ENCODE data around the gene NFILZ. TPM values are rescaled to one million over a fixed set of nuclear protein-coding genes. Genes with fewer than 3 reads are reported as not detected.
A peak's percentile ranks its signal among the peaks of the same experiment; 100 is the strongest.
"Not testable (repeated sequence)": the region's sequence is repeated elsewhere in the genome, so short reads cannot be mapped to it uniquely, and the experiment has no call there.

NFILZ gene
- total RNA-seq, 2 donors from 2014 or later: not detected

DNA sequence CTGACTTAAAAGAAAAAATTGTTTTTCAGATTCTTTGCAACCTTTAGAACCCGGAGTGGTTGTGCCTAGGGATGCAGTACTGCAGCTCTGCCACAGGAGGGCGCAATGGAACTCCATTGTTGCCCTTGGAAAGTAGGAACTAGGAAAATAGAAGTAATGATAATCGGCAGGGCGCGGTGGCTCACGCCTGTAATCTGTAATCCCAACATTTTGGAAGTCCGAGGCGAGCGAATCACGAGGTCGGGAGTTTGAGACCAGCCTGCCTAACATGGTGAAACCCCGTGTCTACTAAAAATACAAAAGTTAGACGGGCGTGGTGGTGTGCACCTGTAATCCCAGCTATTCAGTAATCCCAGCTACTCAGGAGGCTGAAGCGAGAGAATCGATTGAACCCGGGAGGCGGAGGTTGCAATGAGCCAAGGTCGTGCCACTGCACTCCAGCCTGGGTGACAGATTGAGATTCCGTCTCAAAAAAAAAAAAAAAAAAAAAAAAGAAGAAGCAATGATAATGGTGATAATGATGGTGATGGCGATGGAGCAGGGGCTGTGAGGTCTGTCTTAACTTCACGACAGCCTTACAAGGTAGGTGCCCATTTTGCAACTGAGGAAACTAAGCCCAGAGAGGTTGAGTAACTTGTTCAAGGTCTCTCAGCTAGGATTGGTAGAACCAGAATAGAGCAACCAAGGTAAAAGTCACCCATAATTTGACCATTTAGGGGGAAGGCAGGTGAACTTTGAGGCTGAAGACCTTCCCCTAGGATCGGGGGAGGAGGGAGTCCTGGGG is 14.4 kb upstream of the NFILZ start:
- H3K36me3 ChIP-seq (ENCODE audit: control insufficient read depth, insufficient read depth, low read length): no peaks in the 10 kb centered on the region
- no peak overlapping the region for H3K9ac ChIP-seq (ENCODE audit: extremely low read depth, low read length, poor library complexity, severe bottlenecking)
- no peaks in the 10 kb centered on the region for H3K9me3 ChIP-seq (ENCODE audit: control insufficient read depth, low read length)
- Mint-ChIP-seq H3K27ac (no peak overlapping the region), H3K36me3 (ENCODE audit: low read depth) (no peaks in the 10 kb centered on the region), H3K27me3 (ENCODE audit: insufficient read depth) (peaks cover 5% of the 10 kb centered on the region), H3K9me3 (no peaks in the 10 kb centered on the region), H3K4me3 (no peak overlapping the region), H3K4me1 (peaks cover 3% of the 10 kb centered on the region)
- no peak overlapping the region for H3K27ac ChIP-seq (ENCODE audit: low read depth, low read length)
- peak; percentile 90 for DNase-seq
- H3K4me3 ChIP-seq (ENCODE audit: low read length): no peak overlapping the region
- no peaks in the 10 kb centered on the region for H3K27me3 ChIP-seq (ENCODE audit: control insufficient read depth, insufficient read depth, low read length, poor library complexity, severe bottlenecking)
- H3K4me1 ChIP-seq (ENCODE audit: control insufficient read depth, insufficient read depth, low read length): no peaks in the 10 kb centered on the region
- WGBS, 2 experiments (ENCODE audit: insufficient coverage in 1 of 2, insufficient read length in 1 of 2): 54 to 57% methylated on average over 17 to 23 of the region's 23 CpGs
- TF ChIP-seq, protein P1, sequence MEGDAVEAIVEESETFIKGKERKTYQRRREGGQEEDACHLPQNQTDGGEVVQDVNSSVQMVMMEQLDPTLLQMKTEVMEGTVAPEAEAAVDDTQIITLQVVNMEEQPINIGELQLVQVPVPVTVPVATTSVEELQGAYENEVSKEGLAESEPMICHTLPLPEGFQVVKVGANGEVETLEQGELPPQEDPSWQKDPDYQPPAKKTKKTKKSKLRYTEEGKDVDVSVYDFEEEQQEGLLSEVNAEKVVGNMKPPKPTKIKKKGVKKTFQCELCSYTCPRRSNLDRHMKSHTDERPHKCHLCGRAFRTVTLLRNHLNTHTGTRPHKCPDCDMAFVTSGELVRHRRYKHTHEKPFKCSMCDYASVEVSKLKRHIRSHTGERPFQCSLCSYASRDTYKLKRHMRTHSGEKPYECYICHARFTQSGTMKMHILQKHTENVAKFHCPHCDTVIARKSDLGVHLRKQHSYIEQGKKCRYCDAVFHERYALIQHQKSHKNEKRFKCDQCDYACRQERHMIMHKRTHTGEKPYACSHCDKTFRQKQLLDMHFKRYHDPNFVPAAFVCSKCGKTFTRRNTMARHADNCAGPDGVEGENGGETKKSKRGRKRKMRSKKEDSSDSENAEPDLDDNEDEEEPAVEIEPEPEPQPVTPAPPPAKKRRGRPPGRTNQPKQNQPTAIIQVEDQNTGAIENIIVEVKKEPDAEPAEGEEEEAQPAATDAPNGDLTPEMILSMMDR (conservative IDR thresholded peaks at IDR 0.05): peak; percentile 98

DNA sequence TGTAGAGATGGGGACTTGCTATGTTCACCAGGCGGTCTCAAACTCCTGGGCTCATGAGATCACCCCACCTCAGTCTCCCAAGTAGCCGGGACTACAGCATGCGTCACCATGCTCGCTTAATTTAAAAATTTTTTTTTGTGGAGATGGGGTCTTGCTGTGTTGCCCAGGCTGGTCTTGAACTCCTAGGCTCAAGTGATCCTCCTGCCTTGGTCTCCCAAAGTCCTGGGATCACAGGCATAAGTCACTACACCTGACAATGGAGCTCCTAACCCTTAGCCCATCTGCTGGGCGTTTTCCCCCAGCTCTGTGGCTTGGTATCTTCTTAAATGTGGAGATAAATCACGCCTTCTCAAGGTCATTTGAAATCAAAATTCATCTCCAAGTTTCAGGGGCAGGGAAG is 13.6 kb upstream of the NFILZ start:
- H3K27ac ChIP-seq (ENCODE audit: low read depth, low read length): no peak overlapping the region
- TF ChIP-seq, protein P1 (conservative IDR thresholded peaks at IDR 0.05): no peak
- H3K27ac Mint-ChIP-seq: no peak overlapping the region
- H3K9ac ChIP-seq (ENCODE audit: extremely low read depth, low read length, poor library complexity, severe bottlenecking): no peak overlapping the region
- no peaks in the 10 kb centered on the region for H3K27me3 ChIP-seq (ENCODE audit: control insufficient read depth, insufficient read depth, low read length, poor library complexity, severe bottlenecking)
- H3K4me3 Mint-ChIP-seq: no peak overlapping the region
- no peak overlapping the region for H3K4me3 ChIP-seq (ENCODE audit: low read length)
- 89% methylated on average over 6 of the region's 6 CpGs; no CpG with 5 or more reads in 1 of the 2 experiments for WGBS, 2 experiments (ENCODE audit: insufficient coverage in 1 of 2, insufficient read length in 1 of 2)
- no peaks in the 10 kb centered on the region for H3K9me3 ChIP-seq (ENCODE audit: control insufficient read depth, low read length)
- no peaks in the 10 kb centered on the region for H3K9me3 Mint-ChIP-seq
- no peaks in the 10 kb centered on the region for H3K36me3 ChIP-seq (ENCODE audit: control insufficient read depth, insufficient read depth, low read length)
- no peak for DNase-seq
- peaks cover 5% of the 10 kb centered on the region for H3K27me3 Mint-ChIP-seq (ENCODE audit: insufficient read depth)
- no peaks in the 10 kb centered on the region for H3K4me1 ChIP-seq (ENCODE audit: control insufficient read depth, insufficient read depth, low read length)
- peaks cover 3% of the 10 kb centered on the region for H3K4me1 Mint-ChIP-seq
- no peaks in the 10 kb centered on the region for H3K36me3 Mint-ChIP-seq (ENCODE audit: low read depth)

DNA sequence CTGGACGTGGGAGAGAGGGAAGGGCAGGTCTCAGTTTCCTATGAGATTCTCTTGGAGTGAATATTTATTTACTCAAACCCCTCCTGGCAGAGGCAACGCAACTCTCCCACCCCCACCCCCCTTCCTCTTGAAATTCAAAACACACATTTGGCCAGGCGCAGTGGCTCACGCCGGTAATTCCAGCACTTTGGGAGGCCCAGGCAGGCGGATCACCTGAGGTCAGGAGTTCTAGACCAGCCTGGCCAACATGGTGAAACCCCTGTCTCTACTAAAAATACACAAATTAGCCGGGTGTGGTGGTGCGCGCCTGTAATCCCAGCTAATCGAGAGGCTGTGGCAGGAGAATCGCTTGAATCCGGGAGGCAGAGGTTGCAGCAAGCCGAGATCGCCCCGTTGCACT is 13.1 kb upstream of the NFILZ start:
- DNase-seq; H3K9ac ChIP-seq (ENCODE audit: extremely low read depth, low read length, poor library complexity, severe bottlenecking): not testable (repeated sequence)

More for the DNA sequence above, 13.1 kb upstream of the NFILZ start:
- H3K27ac Mint-ChIP-seq; H3K4me3 ChIP-seq (ENCODE audit: low read length); H3K4me1 Mint-ChIP-seq; H3K9me3 ChIP-seq (ENCODE audit: control insufficient read depth, low read length); H3K9me3 Mint-ChIP-seq; H3K4me1 ChIP-seq (ENCODE audit: control insufficient read depth, insufficient read depth, low read length); H3K27me3 ChIP-seq (ENCODE audit: control insufficient read depth, insufficient read depth, low read length, poor library complexity, severe bottlenecking); H3K36me3 ChIP-seq (ENCODE audit: control insufficient read depth, insufficient read depth, low read length); H3K36me3 Mint-ChIP-seq (ENCODE audit: low read depth); H3K27ac ChIP-seq (ENCODE audit: low read depth, low read length); H3K27me3 Mint-ChIP-seq (ENCODE audit: insufficient read depth); H3K4me3 Mint-ChIP-seq: not testable (repeated sequence)
- 84 to 100% methylated on average over 5 to 15 of the region's 15 CpGs for WGBS, 2 experiments (ENCODE audit: insufficient coverage in 1 of 2, insufficient read length in 1 of 2)
